Endothelial cell (in vitro differentiated cells): ENCODE measurements around the gene KRT33B. TPM values are rescaled to one million over a fixed set of nuclear protein-coding genes. Genes with fewer than 3 reads are reported as not detected.

ENCODE experiments used
- DNase-seq: peaks from one replicate; pipeline ENCODE4 v3.0.0; 2021; ENCODE audit warnings: low spot score
- H3K27ac Mint-ChIP-seq: one replicate; pipeline ENCODE4 v1.8.0; 2021; ENCODE audit warnings: mixed read lengths, inconsistent platforms; ENCODE audit not compliant: unreplicated experiment
- H3K27me3 Mint-ChIP-seq: one replicate; pipeline ENCODE4 v1.8.0; 2021; ENCODE audit warnings: mild to moderate bottlenecking, moderate library complexity, mixed read lengths, inconsistent platforms; ENCODE audit not compliant: unreplicated experiment
- H3K36me3 Mint-ChIP-seq: one replicate; pipeline ENCODE4 v1.8.0; 2021; ENCODE audit warnings: mild to moderate bottlenecking, low read depth, mixed read lengths, inconsistent platforms; ENCODE audit not compliant: unreplicated experiment
- H3K4me1 Mint-ChIP-seq: one replicate; pipeline ENCODE4 v1.8.0; 2021; ENCODE audit warnings: mild to moderate bottlenecking, mixed read lengths, inconsistent platforms; ENCODE audit not compliant: unreplicated experiment
- H3K4me3 Mint-ChIP-seq: one replicate; pipeline ENCODE4 v1.8.0; 2021; ENCODE audit warnings: mild to moderate bottlenecking, mixed read lengths, inconsistent platforms; ENCODE audit not compliant: unreplicated experiment
- H3K9me3 Mint-ChIP-seq: one replicate; pipeline ENCODE4 v1.8.0; 2021; ENCODE audit warnings: mixed read lengths, inconsistent platforms; ENCODE audit not compliant: unreplicated experiment
- total RNA-seq: library from RNA; stranded (reverse); fragmentation: NEBNext Ultra II Directional; extraction: Animal tissue kit (Norgen Biotek cat#: 25700); gene quantifications from one replicate; pipeline ENCODE4 v1.2.1, GENCODE V29; 2021; ENCODE audit not compliant: unreplicated experiment
- TF ChIP-seq, protein P1 (sequence below): fragments of 200-600 bp; sonication (generic); IDR thresholded peaks from one replicate; pipeline ENCODE4 v1.5.0; 2021; ENCODE audit warnings: antibody characterized with exemption; ENCODE audit not compliant: unreplicated experiment

KRT33B gene
- total RNA-seq, 1 donor from 2014 or later = not detected

DNA sequence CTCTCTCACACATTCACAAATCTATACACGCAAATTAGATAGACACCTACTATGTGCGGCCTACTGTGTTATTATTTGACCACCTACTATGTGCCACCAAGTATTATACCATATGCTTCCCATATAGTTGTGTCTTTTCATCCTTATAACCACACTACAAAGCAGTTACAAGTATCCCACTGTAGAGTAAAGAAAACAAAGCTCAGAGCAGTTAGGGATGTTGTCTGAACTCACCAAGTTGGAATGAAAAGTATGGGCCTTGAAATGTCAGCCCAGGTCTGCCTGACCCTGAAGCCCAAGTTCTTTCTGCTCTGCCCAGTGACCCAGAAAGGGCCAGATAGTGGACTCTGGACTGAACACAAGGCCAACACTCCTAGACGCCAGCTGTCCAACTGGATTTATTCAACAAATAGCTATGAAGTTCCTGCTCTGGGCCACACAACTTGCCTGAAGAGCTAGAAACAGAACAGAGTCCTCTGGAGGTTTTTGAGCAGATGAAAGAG lies 46.3 kb upstream of the KRT33B start:
- H3K4me1 Mint-ChIP-seq = no peaks in the 10 kb centered on the region

GRCh38 chr17:41415411-41415810 lies 45.8 kb upstream of the KRT33B start:
- Mint-ChIP-seq H3K9me3 (no peaks in the 10 kb centered on the region), H3K4me3 (no peak overlapping the region), H3K27ac (no peak overlapping the region), H3K27me3 (peaks cover 1% of the 10 kb centered on the region), H3K36me3 (no peaks in the 10 kb centered on the region), H3K4me1 (no peaks in the 10 kb centered on the region)
- DNase-seq = no peak
- TF ChIP-seq, protein P1, sequence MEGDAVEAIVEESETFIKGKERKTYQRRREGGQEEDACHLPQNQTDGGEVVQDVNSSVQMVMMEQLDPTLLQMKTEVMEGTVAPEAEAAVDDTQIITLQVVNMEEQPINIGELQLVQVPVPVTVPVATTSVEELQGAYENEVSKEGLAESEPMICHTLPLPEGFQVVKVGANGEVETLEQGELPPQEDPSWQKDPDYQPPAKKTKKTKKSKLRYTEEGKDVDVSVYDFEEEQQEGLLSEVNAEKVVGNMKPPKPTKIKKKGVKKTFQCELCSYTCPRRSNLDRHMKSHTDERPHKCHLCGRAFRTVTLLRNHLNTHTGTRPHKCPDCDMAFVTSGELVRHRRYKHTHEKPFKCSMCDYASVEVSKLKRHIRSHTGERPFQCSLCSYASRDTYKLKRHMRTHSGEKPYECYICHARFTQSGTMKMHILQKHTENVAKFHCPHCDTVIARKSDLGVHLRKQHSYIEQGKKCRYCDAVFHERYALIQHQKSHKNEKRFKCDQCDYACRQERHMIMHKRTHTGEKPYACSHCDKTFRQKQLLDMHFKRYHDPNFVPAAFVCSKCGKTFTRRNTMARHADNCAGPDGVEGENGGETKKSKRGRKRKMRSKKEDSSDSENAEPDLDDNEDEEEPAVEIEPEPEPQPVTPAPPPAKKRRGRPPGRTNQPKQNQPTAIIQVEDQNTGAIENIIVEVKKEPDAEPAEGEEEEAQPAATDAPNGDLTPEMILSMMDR = no peak

More for the DNA sequence above, 46.3 kb upstream of the KRT33B start:
- Mint-ChIP-seq H3K9me3 (no peaks in the 10 kb centered on the region), H3K4me3 (no peak overlapping the region), H3K27ac (no peak overlapping the region), H3K27me3 (peaks cover 1% of the 10 kb centered on the region), H3K36me3 (no peaks in the 10 kb centered on the region)
- no peak for DNase-seq
- TF ChIP-seq, protein P1 = no peak

- DNase-seq = no peak
- H3K27me3 Mint-ChIP-seq = peaks cover 1% of the 10 kb centered on the region
- no peaks in the 10 kb centered on the region for H3K9me3 Mint-ChIP-seq
- H3K27ac Mint-ChIP-seq = no peak overlapping the region
- no peaks in the 10 kb centered on the region for H3K36me3 Mint-ChIP-seq
- H3K4me1 Mint-ChIP-seq = no peaks in the 10 kb centered on the region
- H3K4me3 Mint-ChIP-seq = no peak overlapping the region
- TF ChIP-seq, protein P1 = no peak
Measured at GRCh38 chr17:41413982-41414381, 44.4 kb upstream of the KRT33B start.

DNA sequence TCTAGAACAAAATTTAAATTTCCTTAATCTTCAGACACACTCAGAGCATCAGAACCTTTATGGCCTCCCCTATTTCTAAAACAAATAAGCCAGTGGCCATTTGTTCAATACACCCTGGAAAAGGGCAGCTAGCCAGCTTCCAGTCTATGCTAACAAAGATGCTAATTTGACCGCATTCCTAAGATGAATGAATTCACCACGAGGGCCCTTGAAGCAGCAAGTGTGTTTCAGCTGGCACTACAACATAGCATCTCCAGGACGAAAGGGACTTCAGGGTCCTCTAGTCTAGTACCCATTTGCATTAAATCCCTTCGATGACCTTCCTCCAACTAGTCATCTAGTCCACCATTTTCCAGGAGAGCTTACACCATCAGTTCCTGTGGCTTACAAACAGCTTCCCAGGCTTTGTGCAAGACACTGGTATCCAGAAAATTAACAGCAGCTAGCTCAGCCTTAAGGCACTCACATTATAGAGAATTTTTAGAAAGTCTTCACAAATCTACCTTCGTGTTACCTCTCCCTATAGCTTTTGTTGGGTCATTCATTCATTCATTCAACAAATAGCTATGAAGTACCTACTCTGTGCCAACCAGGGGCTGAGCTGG lies 43.8 kb upstream of the KRT33B start:
- DNase-seq = no peak
- no peaks in the 10 kb centered on the region for H3K9me3 Mint-ChIP-seq
- no peaks in the 10 kb centered on the region for H3K4me1 Mint-ChIP-seq
- H3K4me3 Mint-ChIP-seq = no peak overlapping the region
- H3K36me3 Mint-ChIP-seq = no peaks in the 10 kb centered on the region
- peaks cover 1% of the 10 kb centered on the region for H3K27me3 Mint-ChIP-seq
- TF ChIP-seq, protein P1 = no peak
- no peak overlapping the region for H3K27ac Mint-ChIP-seq

GRCh38 chr17:41411072-41411840 lies 41.6 kb upstream of the KRT33B start:
- Mint-ChIP-seq H3K27me3 (peaks cover 1% of the 10 kb centered on the region), H3K4me1 (no peaks in the 10 kb centered on the region), H3K4me3 (no peak overlapping the region), H3K36me3 (no peaks in the 10 kb centered on the region), H3K27ac (no peak overlapping the region), H3K9me3 (no peaks in the 10 kb centered on the region)
- DNase-seq = no peak
- TF ChIP-seq, protein P1 = no peak
